HG03558 (cell line): Measurements from ENCODE around the gene OTUB2.

Source experiments
- ATAC-seq: cut with Tn5 transposase; IDR thresholded peaks from one replicate; pipeline ENCODE4 v1.9.1; 2021; ENCODE audit warnings: moderate number of reproducible peaks; ENCODE audit not compliant: unreplicated experiment; ENCODE audit errors: extremely low read depth

Gene OTUB2

DNA sequence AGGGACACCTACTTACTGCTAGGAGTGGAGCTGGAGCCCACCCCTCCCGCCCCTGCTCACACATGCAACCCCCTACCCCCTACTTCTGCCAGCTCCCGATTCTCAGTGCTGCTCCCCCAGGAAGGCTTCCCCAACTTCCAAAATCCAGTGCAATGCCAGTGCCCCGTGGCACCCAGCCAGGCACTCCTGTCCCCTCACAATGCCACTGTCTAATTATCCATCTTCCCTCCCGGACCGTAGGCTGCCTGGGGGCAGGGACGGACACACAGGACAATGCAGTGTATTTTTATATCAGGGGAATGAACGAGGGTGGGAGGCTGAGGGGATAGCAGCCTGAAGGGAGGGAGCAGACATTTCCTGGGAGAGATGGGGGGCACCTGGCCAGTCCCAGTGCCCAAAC is 12.4 kb downstream of the OTUB2 start:
- no peak for ATAC-seq

DNA sequence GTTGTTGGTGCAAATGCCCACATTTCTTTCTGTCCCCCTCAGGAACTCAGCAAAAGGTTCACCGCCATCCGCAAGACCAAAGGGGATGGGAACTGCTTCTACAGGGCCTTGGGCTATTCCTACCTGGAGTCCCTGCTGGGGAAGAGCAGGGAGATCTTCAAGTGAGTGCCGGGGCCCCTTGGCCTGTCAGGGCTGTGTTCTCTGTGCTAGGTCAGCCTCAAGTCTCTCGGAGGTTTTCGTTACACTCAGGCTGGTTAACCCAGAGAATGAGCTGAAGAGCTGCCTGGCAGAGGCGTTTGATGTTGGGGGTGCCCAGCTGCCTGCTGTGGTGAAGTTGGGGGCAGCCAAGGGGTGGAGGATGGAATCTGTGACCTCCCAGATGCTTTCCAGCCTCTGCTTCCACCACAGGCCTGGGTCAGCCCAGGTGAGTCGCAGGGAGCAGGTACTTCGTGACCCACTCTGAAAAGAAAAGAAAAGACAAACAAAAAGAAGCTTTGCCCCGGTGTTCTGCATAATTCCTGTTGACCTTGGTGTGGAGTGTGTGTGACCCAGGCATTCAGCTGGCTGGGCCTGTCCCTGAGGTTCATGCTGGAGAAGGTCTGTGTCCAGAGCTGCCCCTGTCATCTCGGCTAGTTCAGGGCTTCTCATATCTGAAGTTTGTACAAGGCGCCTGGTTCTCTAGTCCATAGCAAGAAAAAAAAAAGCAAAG is 12.9 kb downstream of the OTUB2 start:
- ATAC-seq = no peak

DNA sequence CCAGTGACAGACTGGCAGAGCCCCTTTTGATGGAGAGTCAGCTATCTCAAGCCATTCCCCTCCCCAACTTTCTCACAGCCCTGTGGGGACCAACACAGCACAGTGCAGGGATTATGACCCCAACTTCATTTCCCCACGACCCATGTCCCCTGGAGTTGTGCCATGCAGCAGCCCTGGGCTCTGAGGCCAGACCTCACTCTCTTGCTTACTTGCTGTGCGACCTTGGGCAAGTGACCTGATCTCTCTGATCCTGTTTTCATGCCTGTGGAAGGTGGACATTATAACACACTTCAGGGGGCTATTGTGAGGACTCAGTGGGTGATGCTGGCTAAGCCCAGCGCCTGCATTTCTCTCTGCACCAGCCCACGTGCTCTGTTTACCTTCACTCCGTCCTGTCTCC is 14.1 kb downstream of the OTUB2 start:
- ATAC-seq = no peak

DNA sequence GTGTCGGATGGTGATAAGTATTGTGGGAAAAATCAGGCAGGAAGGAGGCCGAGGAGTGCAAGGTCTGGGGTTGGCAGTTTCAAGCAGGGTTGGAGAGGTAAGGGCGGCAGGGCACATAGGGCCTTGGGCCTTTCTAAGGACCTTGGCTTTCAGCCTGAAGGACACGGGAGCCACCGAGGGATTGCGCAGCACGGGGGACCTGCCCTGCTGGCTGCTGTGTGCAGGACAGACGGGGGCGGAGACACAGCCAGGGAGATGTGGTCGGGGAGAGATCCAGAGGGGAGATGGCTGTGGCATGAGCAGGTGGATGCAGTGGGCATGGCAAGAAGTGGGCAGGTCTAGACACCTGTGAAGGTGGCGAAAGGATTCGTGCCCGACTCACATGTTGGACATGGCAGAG is 14.7 kb downstream of the OTUB2 start:
- ATAC-seq = no peak

DNA sequence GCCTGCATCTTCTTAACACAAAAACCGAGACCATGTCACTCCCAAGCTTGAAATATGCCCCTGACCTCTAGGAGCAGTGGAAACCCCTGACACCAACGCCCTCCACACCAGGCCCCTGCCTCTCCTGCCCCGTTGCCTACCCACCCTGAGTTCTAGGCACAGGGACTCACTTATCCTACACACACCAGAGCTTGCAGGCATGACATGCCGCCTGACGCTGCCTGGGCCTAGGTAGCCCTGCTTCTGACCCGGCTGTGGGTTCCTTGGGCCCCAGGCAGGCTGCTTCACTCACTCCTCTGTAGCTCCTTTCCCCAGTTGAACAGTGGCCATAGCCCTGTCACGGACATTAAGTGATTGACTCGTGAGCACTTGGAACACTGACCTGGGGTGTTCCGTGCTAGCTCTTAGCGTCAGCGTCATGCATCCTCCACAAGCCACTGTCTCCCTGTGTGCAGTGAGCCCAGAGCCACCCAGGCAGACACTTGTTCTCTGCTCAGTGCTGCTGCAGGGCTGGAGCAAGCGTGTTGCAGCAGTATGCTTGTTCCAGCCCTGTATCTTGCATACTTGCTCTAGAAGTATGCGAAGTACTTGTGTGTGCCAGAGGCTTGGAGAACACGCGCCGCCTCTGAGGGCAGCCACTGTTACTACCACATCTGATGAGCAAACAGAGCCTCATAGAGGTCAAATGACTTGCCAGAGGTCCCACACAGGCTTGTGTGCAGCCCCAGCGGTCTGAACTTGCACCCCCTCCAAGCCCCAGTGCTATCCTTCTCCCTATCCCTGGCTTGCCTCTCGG is 15.6 kb downstream of the OTUB2 start:
- ATAC-seq = no peak

DNA sequence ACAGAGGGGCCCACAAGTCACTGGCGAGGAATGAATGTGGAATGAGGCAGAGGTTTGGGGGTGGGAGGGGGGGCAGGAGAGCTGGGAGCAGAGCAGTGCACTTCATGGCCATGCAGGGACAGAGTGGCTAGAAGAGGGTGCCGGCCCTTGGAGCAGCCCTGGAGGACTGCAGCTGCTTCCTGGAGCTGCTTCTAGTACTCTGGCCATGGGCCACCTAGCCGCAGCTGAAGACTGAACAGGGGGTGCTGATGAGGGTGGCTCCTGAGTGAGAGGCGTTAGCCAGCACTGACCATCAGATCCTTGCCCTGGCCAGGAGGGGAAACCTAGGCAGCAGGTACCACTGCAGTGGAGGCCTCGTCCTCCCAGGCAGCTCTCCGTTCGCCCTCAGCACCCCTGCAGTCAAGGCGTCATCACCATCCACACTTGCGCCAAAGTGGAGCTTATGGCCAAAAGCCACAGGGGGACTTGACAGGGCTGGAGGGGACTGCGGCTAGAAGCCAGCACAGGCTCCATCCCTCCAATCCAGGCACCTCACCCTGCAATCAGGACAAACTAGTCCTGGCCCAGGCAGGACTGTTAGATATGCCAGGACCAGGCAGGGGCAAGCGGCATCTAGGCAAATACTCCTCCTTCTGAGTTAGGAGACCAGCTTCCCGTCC is 16.4 kb downstream of the OTUB2 start:
- no peak for ATAC-seq

DNA sequence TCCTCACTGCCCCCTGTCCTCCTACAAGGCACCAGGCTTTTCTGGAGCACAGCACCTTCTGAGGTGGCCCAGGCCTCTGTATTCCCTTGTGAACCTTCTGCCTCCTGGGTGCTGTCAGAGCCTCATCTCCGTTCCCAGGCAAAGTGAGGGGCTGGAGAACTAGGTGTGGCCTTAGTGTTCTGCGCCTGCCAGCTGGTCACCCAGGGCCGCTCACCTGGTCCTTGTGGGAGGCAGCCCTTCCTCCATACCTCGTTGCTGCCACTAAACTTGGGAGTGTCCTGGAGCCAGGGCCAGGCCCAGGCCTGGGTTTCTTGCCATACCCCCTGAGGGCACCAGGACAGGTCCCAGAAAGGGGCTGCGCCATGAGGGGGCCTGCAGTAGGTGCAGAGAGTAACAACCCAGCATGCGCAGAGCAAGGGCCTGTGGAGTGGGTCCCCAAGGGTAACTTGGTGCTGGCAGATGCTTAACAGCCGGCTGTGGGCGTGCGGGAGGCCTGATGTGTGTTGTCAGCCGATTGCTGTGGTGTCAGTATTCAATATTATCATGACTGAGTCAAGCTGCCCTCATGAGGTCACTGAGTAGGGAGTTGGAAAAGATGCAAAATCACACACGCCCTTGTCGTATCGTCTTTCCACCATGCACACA is 17.1 kb downstream of the OTUB2 start:
- ATAC-seq = no peak

DNA sequence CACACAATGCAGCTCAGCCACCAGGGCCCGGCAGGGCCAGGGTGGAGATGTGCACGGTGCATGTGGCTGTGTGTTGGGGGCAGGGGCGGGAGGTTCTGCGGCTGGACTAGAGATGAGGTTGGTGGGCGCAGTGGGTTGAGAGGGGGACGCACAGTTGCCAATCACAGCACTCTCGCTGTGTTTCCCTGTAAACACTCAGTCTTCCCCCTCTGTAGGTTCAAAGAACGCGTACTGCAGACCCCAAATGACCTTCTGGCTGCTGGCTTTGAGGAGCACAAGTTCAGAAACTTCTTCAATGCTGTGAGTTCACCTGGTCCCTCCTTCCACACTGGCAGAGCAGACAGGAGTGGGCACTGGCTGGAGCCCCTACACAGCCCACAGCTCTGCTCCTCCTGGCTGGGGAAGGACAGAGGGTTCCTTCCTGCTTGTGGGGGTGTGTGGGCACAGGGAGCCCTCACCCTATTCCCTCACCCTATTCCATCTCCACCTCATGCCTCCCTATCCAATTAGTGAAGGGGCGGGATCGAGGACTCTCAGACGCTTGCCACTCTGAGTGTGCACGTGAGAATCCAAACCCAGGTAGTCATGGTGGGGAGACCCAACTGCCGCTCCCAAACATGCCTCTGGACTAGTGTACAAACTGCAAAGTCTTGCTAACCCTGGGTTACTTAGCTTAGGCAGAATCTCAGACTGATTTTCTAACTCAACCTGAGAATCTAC is 17.8 kb downstream of the OTUB2 start:
- ATAC-seq = no peak

DNA sequence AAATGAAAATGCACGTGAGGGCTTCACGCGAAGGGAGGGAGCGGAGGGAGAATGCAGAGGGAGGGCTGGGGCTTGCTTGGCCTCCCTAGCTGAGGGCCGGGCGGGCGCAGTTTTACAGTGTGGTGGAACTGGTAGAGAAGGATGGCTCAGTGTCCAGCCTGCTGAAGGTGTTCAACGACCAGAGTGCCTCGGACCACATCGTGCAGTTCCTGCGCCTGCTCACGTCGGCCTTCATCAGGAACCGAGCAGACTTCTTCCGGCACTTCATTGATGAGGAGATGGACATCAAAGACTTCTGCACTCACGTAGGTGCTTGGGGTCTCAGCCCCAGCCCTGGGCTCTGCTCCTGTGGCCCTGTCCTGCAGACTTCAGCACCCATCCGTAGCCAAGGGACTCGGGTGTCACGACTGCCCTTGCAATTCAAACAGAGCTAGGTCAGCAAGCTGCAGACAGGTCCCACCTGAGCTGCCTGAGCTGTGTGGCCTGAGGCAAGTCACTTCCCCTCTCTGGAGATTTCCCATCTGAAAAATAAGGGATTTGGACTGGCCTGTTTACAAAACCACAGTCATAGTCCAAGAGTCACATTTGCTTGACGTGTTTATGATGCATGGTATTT is 18.4 kb downstream of the OTUB2 start:
- no peak for ATAC-seq

DNA sequence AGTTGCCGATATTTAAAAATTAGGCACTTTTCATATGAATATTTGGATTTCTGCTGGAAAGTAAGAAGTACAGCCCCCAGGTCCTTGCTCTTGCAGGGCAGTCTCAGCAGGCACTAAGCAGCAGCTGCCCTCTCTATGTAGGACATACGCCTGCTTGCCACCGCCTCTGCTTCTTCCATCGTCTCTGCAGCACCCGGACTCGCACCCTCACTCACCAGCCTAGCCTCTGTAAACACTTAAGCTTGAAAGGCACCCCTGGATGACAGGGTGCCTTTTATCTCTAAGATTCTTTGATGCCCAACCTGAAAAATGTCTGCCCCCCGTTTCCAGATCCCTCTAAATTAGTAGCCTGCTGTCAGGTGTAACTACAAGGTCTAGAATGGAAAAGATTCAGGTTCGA is 19.0 kb downstream of the OTUB2 start:
- ATAC-seq = no peak

DNA sequence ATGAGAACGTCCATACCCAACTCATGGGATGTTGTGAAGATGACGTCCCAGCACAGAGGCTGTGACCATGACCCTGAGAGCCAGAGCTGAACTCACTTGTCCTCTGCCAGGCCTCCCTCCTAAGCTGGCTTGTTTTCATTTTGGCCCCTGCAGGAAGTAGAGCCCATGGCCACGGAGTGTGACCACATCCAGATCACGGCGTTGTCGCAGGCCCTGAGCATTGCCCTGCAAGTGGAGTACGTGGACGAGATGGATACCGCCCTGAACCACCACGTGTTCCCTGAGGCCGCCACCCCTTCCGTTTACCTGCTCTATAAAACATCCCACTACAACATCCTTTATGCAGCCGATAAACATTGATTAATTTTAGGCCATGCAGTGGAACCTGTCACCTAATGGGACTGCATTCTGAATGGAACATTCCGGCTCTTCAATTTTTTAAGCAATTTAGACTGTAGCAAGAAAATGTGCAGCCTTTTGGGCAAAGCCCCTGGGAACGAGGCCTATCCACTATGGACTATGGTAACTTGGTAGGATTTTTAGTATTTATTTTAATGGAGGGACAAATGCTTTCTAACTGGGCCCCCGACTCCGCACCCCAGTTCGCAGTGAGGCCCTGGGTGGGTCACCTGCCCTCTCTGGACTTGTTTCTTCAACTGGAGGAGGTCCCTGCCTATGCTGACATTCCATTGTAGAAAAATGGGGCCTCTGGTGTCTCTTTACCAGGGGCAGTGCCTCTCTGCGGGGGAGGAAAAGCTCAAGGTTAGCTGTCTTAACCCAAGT is 19.6 kb downstream of the OTUB2 start:
- ATAC-seq = no peak

DNA sequence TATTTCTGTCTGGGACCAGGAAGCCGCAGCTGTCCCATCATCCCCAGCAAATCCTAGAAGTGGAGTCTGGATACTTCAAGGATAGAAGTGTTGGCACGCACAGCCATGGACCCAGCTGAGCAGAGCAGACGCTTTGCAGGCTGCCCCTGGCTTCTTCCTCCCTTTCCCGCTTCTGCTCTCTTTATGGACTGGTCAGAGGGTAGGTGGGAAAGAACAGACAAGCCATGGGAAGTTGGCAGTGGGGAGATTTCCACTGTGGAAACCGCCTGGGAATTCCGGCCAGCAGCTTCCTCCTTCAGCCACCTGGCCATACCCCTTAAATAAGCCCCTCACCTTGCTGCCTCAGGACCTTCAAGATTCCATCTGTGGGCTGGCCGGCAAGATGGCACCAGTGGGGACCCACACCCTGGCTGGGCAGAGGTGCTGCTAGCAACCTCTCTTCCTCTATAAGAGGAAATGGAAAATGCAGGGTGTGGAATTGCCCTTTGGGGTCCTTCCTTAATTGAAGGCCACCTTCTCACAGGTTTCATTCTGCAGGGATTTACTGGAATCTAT is 20.6 kb downstream of the OTUB2 start:
- ATAC-seq = no peak

DNA sequence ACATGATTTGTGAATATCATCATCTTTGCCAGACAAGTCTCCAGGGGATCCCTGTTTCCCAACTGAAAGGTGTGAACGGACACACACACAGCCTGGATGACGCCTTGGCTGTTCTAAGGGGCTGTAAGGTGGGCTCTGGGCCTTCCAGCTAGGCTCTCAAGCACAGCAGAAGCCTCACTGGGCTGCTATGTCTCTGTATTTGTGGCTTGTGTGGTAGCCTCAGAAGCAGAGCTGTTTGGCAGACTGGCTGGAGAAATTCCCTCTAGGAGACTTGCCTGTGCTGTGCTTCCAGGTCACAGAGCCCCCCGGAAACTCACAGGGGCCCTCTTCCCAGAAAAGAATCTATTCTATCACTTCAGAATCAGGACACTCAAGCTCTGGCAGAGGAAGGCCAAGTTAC is 21.4 kb downstream of the OTUB2 start:
- no peak for ATAC-seq

DNA sequence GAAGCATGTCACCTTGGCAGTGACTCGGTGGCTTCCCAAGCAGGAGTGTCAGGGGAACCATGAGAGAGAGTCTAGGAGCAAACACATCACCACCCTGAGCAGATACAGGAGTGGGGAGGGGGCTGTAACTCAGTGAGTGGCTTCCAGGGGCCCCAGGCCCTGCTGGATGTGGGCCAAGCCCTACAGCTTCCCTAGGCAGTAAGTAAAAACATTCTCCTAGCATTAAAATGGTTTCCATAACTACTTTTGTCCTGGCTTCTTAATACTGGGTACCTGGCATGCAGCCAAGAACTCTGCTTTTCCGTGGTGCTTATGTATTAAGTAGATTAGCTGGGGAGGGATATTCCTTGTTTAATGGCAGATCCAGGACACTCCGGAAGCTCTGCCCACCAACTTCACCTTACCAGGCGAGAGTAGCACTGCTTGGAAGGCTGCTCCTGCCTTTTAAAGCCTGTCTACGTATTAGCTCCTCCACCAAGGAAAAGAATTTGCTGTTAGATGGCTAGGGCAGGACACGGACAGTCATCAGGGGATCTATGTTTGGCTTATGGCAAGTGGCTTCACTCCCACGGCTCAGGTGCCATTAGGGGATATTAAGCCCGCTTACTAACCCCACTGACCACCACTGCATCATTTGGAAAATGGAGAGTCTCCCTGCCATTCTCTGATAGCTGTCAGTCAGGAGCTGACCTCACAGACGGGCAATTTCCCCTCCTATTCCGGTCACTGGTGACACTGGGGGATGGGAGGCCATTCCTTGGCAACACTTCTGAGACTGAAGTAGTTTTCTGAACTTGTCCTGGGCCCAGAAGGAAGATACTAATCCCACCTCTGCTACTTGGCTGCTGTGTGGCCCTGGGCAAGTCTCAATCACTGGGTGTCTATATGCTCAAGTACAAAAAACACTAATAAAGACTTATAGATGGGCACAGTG is 22.8 kb downstream of the OTUB2 start:
- ATAC-seq = no peak

DNA sequence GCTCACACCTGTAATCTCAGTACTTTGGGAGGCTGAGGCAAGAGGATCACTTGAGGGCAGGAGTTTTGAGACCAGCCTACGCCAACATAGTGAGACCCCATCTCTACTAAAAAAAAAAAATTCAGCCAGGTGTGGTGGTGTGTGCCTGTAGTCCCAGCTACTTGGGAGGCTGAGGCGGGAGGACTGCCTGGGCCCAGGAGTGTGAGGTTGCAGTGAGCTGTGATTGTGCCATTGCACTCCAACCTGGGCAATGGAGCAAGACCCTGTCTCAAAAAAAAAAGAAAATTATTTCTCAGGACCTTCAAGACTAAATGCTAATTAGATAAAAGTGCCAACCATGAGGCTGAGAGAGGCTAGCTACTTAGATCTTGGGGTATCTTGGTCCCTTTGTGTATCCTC is 23.5 kb downstream of the OTUB2 start:
- ATAC-seq = no peak

DNA sequence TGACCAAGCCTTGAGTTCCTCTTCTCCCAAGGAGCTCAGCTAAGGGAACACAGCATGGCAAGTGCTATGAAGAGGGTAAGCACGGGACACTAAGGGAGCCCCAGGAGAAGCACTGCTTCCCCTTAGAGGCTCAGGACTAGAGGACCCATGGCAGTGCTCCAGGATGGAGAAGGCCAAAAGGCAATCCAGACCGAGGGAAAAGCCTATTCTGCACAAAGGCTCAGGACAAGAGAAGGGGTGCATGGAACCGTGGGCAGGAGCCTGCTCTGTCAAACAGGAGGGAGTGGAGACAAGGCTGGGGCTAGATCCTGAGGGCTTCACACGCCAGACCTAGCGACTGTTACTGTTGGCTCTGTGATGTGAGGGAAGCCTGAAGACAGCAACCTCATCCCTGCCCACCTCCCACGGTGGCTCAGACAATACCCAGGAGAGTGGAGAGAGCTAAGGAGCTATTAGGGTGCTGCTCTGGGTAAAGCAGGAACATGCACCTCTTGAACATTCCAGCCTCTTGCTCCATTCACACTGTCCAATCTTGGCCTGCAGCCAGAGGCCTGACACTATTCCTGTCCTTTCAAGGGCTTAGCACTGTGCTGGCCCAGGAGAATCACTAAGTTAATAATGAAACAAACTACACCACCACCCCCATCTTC is 24.2 kb downstream of the OTUB2 start:
- ATAC-seq = no peak

DNA sequence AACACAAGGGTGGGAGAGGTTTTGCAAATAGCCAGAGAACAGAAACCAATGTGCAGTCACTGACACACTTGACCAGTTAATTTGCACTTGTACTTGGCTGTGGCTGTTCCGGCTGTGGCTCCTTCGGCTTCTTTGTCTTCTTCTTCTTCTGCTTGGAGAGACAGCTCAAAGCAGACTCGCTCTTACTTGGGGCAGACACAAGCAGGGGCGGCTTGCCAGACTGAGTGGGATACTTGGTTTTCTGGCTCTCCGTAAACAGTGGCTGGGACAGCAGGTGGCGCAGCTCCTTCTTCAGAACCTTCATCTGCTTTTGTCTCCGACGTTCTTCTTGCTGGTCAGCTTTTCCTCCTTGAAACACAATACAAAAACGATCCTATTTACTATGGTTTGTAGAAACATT is 25.0 kb downstream of the OTUB2 start:
- no peak for ATAC-seq
